HG03159 (cell line): ENCODE data around the gene PDE1A.

Experiments
- ATAC-seq: cut with Tn5 transposase; IDR thresholded peaks from one replicate; pipeline ENCODE4 v1.9.1; 2021; ENCODE audit warnings: mild to moderate bottlenecking, moderate library complexity; ENCODE audit not compliant: unreplicated experiment

PDE1A gene

DNA sequence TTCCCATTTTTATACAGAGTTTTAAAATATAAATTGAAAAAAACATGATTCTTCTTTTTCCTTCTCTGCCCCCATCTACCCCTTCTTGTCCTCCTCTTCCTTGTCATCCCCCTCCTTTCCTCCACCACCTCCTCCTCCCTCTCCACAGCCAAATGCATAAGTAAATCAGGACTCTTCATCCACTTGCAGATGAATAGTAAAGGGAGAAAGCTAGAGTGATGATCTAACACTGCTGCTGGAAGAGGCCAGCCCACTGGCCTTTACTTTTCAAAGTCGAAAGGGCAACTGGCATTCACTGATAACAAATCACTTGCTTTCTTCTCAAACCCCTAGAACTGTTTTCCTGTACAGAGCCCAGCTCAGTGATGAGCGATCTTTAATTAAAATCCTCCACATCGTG is 205.8 kb downstream of the PDE1A start:
- no peak for ATAC-seq

DNA sequence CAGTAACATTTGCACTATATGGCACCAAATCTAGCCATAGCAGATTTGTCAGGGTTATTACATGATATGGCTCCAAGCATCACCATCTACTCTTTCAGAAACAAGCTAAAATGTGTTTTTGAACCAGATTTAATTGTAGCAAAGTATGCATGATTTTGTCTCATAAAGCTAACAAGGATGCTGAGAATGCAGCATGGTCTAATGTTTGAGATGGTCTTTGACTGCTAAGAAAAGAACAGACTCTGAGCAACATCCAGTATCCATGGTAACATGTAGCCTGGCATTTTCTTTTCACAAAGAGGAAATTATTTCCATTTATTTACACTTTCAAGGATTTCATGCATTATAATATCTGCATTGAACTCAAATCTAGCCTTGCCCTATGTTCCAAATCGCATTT is 206.5 kb downstream of the PDE1A start:
- no peak for ATAC-seq

DNA sequence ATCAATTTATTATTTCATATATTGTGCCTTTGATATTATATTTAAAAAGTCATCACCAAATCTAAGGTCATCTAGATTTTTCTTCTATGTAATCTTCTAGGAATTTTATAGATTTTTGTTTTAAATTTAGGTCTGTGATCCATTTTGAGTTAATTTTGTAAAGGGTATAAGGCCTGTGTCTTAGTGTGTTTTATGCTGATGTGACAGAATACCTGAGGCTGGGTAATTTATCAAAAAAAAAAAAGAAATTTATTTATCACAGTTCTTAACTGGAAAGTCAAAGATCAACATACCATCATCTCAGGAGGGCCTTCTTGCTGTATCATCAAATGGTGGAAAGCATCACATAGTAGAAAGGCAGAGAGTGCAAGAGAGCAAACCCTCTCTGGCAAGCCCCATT is 216.2 kb downstream of the PDE1A start:
- no peak for ATAC-seq

DNA sequence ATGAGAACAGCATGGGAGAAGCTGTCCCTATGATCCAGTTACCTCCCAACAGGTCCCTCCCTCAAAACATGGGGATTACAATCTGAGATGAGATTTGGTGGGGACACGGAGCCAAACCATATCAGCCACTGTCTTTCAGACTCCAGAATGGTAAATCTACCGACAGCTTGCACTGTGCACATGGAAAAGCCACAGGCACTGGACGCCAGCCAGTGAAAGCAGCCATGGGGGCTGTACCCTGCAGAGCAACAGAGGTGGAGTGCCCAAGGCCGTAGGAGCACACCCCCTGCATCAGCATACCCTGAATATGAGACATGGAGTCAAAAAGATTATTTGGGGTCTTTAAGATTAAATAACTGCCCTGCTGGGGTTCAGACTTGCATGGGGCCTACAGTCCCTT is 218.4 kb downstream of the PDE1A start:
- ATAC-seq: no peak

DNA sequence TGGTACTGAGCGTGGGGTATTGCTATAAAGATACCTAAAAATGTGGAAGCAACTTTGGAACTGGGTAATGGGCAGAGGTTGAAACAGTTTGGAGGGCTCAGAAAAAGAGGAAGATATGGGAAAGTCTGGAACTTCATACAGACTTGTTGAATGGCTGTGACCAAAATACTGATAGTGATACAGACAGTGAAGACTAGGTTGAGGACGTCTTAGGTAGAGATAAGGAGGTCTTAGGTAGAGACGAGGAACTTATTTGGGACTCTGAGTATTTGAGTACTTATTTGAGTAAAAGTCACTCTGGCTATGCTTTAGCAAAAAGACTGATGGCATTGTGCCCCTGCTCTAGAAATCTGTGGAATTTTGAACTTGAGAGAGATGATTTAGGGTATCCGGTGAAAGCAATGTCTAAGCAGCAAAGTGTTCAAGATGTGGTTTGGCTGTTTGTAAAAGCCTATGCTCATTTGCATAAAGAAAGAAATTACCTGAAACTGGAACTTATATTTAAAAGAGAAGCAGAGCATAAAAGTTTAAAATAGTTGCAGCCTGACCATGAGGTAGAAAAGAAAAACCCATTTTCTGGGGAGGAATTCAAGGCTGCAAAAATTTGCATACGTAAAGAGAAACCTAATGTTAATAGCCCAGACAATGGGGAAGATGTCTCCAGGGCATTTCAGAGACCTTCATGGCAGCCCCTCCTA is 219.6 kb downstream of the PDE1A start:
- ATAC-seq: peak; percentile 72

DNA sequence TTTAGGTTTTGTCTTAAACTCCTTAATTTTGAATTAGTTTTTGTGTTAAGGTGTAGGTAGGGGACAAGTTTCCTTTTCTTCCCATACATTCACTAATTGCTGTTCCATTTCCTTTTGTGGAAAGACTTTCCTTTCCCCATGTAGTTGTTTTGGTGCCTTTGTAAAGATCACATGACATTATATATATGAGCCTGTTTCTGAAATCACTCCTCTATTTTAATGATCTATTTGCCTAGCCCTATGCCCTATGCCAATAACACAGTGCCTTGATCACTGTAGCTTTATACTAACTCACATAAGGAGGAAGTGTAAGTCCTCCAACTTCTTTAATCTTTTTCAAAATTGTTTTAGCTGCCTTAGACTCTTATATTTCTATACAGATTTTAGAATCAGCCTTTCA is 229.3 kb downstream of the PDE1A start:
- no peak for ATAC-seq

DNA sequence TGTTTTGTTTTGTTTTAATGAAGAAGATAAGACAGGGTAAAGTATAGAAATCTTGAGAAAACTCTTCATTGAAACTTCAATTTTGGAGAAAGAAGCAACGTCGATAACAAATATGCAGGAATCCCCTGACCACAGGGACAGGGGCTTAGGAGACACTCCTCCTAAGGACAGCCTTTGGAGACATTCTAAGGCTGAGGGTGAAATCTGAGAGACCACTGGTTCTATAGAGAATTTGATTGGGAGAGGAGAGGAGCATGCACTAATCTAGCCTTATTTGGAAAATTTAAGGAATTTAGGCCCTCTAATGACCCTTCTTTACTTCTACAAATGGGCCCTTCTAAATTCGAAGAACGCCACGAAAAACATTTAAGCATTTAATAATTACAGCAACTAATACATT is 233.5 kb downstream of the PDE1A start:
- no peak for ATAC-seq

DNA sequence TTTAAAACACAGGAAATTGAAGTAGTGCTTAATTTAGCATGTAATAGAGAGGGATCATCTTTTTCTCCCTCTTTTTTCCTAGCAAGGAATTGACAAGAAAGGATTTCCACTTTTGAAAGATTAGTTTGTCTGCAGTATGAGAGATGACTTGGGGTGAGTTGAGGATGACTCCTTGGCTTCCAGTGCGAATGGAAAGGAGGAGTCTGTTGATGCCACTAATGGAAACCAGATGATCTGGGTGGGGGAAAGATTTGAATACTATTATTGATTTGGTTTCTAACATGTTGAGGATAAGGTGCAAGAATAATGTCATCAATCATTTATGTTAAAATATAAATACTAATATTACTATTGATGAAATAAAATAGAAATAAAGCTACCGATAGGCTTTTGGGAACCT is 235.8 kb downstream of the PDE1A start:
- ATAC-seq: no peak

DNA sequence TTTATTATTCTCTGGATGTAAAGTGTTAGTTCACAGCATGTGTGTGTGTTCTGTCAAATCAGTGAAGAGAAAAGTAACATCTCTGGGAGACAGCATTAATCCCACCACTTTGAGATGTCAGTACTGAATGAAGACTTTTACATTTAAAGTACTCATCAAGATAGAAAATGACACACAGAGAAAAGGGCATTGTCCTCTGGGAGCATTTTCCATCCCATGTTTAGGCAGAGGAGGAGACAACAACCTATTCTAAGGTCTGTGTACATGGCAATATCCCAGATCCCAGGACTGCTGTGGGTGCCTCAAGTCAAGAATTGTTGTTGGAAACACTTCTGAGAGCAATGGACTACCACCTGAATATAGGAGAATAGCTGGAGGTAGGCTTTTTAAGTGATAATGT is 239.7 kb downstream of the PDE1A start:
- ATAC-seq: no peak

DNA sequence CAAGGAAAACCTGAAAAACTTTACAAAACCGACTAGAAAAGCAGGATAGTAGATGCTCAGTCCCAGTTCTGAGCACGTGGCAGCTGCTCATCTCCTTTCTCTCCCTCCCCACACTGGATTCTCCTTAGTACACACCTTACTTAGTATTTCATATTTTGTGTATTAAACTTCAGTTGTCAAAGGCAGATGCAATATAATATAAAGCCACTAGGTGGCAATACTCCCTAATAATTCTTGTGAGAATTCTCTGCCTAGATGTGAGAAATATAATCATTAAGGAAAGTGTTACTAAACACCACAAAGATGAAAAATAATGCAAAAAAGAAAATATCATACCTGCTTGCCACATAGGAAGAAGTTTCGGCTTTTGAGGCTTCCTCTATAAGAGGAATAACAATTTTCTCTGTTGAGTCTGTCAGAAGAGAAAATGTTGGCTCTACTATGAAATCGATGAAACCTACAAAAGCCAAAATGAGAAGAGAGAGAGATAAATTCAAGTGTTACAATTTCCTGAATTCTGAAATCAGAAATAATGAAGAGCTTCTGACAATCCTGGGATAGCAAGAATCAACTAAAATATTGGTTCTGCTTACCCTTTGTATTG is 240.6 kb downstream of the PDE1A start:
- peak; percentile 87 for ATAC-seq

DNA sequence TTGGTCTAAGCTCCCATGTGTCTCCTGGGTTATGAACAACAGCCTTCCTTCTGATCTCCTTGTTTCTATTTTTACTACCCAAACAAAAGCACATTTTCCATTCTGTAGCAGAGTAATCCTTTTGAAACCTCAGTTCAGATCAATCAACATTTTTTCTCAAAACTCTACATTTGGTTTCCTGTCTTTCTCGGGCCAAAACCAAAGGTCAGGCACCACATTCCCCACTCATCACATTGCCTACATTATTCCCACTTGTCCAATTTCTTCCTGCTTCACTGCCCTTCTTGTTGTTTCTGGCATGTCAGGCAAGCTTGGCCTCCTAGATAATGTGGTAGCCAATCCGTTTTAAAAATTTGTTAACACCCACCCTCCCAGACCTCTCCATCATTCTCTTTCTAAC is 244.4 kb downstream of the PDE1A start:
- no peak for ATAC-seq

DNA sequence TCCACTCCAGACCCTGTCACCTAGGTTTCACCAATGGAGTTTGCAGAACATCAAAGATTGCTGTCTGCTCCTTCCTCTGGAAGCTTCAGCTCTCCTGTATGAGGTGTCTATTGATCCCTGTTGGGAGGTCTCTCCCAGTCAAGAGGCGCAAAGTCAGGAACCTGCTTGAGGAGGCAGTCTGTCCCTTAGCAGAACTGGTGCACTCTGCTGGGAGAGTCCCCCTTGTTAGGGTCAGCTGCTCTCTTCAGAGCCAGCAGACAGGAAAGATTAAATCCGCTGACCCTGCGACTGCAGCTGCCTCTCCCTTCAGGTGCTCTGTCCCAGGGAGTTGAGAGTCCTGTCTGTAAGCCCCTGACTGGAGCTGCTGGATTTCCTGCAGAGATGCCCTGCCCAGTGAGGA is 245.5 kb downstream of the PDE1A start:
- ATAC-seq: no peak

DNA sequence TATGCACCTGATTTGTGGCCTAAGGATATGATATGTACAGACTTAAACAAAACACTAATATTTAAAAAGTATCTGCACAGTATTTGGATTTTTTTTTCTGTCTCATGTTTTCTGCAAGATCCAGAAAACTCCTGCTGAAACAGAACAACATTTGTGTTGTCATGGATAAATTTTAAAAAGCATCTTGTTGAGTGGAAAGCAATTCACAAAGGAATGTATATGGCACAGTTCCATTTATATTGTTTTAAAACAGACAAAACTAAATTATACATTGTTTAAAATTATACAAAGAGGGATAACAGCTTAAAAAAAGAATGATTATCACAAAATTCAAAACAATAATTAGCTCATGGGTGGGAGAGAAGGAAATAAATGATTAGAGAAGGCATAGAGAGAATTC is 247.7 kb downstream of the PDE1A start:
- ATAC-seq: no peak

DNA sequence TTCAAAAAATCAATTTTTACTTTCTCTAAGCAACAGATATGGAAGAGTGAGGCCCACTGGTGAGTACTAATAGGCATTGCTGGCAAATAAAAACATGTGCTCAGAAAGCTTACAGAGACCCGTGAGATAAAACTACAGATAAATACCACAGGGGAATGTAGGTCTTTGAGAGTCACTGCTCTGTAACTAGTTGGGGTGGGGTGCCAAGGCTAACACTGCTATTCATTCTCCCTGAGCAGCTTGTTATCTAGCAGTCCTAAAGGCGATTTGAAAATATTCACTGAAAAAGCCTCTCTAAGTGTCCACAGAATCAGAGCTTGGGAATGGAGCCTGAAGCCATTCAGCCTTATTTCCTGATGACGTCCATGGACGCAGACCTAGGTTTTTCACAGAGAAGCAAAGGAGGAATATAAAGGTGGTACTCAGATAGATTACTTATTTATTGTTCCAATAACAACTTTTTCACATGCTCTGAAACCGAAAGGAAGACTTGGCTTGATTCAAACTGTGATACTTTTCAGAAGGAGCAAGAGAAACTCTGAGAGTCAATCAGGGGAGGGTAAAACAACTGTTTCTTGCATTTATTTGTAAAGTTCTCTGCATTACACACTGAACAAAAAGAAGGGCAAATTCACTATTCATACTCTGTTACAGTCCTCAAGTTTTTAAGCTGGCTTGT is 252.8 kb downstream of the PDE1A start:
- ATAC-seq: peak; percentile 60

DNA sequence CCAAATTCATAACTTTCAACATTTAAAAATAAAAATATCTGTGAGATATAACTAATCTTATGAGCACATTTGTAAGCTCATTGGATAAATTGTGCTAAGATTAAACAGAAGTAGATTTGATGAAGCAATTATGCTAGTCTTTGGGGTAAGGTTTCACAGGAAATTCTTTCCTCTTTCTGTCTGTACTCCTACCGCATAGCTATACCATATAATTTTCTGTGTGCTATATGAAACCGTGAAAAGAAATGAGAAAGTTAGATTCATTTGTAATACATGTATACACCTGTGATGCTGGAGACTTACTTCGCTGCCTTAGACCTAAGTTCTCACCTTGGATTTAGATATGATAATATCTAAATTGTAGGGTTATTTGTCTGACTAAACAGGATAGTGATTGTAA is 256.5 kb downstream of the PDE1A start:
- no peak for ATAC-seq

DNA sequence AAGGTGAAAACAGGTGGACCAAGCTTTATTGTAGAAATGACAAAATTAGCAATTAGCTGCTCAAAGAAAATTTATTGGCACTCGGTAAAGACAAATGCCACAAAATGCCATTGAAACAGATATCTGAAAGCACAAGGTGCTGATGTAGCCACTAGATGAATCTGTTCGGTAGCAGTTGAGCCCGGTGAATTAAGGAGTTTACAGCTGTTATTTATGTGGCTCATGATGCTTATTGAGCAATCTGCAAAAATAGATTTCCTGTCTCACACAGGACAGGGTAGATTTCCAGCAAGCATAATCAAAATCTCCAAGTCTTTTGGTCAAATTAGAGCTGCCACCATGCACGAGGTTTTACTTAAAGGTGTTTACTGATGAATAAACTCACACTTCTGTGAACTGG is 259.0 kb downstream of the PDE1A start:
- no peak for ATAC-seq

DNA sequence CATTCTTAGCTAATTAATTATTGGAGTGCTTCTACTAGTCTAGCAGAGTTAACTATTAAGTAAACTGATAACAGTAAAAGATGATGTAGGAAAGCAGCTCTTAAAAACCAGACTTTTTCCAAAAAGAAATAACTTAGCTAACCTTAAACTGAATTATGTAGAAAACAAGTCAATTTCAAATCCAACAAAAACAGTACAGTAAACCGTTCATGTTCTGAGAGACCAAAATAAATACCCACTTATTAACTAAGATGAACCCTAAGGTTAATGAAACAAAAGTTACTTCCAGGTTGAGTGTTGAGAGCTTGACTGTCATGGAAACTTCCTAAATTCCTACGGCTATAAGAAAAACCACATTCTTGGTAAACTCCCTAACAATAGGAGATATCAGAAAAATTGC is 260.0 kb downstream of the PDE1A start:
- no peak for ATAC-seq

DNA sequence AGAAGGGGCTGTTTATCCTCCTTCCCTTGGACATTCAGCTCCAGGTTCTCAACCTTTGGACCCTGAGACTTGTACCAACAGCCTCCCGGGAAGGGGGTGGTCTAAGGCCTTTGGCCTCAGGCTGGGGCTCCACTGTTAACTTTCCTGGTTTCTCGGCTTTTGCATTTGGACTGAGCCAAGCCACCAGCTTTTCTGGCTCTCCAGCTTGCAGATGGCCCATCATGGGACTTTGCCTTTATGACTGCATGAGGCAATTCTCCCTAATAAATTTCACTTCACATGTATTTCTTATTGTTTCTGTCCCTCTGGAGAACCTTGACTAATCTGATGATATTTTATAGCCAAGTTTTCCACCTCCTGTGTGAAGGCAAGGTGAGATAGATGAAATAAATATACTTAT is 260.4 kb downstream of the PDE1A start:
- ATAC-seq: no peak

DNA sequence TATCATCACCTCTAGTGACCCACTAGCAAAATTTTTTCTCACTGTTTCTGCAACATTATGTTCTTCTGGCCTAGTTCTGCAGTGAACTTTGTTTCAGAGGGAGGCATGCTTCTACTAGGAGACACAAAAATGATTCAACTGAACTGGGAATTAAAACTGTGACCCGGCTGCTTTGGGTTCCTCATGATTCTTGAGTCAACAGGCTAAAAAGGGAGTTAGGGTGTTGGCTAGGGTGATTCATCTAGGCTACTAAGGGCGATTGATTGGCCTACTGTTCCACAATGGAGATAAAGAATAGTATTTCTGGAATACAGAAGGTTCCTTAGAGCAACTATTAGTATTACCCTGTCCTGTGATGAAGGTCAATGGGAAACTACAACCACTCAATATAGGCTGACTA is 261.6 kb downstream of the PDE1A start:
- ATAC-seq: no peak

DNA sequence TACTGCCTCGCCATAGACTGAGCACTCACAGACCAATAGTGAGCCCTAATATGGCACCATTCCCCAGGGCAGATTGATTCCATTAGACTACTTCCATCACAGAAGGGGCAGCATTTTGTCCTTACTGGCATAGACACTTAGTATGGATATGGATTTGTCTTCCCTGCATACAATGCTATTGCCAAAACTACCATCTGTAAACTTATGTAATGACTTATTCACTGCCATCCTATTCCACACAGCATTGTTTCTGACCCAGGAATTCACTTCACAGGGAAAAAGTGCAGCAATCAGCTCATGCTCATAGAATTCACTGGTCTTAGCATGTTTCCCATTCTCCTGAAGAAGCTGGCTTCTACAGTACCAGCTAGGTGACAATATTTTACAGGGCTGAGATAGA is 262.1 kb downstream of the PDE1A start:
- no peak for ATAC-seq

DNA sequence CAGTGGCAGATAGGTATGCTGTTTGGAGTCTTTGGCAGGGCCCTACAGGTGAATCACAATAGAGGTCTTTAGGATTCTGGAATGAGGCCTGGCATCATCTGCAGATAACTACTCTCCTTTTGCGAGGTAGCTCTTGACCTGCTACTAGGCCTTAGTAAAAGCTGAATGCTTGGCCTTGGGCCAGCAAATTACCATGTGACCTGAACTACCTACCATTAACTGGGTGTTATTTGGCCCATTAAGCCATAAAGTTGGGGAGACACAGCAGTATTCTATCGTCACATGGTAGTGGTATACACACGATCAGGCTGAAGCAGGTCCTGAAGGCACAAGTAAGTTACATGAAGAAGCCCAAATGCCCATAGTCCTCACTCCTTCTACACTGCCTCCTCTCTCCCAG is 263.0 kb downstream of the PDE1A start:
- no peak for ATAC-seq

DNA sequence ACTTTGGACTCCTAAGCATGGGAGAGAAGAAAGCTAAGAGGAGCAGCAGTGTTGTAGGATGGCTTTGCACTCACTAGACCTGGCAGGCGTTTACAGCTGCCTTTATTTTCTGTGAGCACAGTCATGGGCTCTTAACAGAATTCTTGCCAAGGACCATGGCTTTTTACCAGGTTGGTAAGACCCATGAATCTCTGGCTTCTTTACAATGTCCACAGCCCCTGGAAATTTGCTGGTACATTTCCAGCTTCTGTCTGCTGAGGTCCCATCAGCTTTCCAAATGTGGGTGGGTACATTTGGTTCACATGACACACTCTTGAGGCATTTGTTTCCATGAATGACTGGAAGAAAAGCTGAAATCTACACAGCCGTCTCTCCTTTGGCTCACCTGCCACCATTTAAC is 278.5 kb downstream of the PDE1A start:
- ATAC-seq: no peak

DNA sequence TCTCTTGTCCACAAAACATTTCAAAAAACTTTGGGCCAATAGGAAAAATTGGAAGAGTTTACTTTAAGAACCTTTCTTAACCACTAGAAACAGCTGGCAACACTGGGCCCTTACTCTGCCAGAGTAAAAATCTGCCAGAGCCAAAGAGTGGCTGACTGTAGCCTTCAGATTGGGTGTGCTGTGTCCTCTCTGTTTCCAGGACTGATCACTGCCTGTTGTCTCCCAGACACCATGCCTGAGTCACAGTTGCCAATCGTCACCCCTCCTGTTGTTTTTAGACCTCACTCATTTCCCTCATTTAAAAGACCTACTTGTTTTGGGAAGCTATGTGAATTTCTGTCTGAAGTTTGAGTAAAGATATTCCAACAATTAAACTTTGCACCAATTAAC is 282.1 kb downstream of the PDE1A start:
- ATAC-seq: no peak
